Embryonic facial prominence (tissue), 1 donor: ENCODE results near the gene DCD.
"Not testable (repeated sequence)": the region's sequence is repeated elsewhere in the genome, so short reads cannot be mapped to it uniquely, and the experiment has no call there.

Source experiments
- DNase-seq: peaks from one replicate; pipeline ENCODE4 v3.0.0-alpha.2; 2016; ENCODE audit errors: extremely low spot score

The DCD gene, protein sequence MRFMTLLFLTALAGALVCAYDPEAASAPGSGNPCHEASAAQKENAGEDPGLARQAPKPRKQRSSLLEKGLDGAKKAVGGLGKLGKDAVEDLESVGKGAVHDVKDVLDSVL

DNA sequence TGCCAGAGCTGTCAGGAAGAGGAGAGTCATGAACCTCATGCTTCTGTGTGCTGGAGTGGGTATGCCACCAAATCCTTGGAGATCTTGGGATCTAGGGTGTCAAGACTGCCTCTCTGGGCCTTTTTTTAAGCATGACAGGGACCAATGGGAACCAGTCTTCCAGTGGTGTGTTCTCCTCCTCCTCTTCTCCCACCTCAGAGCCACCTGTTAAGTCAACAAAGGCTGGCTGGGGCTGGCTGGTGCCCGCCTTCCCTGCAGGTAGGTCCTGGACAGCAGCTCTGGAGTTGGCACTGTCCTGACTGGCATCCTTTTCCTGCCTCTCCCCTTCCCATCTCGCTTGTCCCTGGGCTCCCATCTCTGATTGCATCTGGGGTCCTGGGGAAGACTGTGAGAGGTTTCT is at the start of gene DCD:
Gene DCD (minus strand): TSS at position 101 of the 400 bp plus-strand sequence. CDS start 62 bp downstream, at position 39.
- DNase-seq, result no peak

DNA sequence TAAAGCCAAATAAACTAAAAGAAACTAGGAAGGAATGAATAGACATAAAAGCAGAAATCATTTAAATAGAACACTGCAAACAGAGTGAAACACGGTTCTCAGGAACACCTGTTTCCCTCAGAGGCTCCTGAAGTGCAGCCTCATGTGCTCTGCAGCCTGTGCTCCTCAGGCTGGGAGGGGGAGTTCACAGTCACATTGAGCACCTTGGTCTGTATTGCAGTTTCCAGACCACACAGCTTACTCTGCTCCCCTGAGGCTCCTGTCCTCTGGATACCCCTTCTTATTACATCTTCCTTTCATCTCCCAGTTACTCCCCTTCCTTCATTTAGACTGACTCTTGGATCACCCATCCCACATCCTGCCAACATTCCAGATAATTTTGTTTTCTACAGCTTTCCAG is 49.7 kb upstream of the DCD start:
- DNase-seq, result no peak

DNA sequence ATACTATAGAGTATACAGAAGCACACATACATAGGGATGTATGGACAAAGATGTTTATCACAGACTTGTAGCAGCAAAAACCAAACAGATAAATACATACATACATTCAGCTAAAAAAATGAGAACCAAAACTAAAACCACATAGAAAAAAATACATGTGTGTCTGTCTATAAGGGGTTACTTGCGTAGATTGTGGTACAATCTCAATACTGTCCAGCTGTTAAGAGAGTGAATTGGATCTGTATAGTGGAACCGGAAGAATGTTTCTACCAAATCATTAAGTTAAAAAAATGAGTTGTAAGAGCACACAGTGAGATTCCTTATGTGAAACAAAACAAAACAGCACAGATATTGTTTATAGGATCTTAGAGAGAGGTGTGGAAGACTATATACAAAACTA is 44.2 kb upstream of the DCD start:
- no peak for DNase-seq

GRCh38 chr12:54689984-54690383 is 41.8 kb upstream of the DCD start:
- no peak for DNase-seq

GRCh38 chr12:54689034-54689372 is 40.8 kb upstream of the DCD start:
- DNase-seq, result no peak

DNA sequence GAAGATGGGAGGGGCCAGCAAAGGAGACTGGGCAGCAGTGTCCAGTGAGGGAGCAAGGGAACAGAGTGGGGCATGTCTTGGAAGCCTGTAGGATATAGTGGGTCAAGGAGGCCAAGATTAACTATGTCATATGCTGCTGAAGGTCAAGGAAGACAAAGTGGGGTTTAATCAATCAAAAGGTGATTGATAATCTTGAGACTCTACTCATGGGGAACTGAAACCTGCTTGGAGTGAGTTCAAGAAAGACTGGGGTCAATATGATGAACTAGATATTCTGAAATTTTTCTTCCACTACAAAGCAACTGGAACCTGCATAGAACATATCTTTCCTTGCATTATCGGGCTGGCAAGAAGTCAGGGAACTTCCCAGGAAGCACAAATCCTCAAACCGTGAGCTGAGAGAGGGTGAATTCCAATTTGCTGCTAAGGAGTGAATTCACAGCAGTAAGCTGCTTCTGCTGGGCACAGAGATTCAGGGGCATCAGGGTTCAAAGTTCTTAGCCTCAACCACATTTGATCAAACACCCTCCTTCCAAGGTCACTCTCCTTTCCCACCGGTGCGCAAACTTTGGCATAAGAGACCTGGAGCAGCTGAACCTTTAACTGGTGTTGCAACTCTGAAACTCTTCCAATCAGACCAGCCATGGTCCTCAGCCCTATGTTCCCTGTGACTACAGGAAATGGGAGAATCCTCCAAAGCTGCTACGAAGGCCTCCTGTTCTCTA is 40.3 kb upstream of the DCD start:
- no peak for DNase-seq

GRCh38 chr12:54684636-54685630 is 36.8 kb upstream of the DCD start:
- DNase-seq, result no peak

- DNase-seq, result no peak
Observed at GRCh38 chr12:54683398-54683797, 35.2 kb upstream of the DCD start.

DNA sequence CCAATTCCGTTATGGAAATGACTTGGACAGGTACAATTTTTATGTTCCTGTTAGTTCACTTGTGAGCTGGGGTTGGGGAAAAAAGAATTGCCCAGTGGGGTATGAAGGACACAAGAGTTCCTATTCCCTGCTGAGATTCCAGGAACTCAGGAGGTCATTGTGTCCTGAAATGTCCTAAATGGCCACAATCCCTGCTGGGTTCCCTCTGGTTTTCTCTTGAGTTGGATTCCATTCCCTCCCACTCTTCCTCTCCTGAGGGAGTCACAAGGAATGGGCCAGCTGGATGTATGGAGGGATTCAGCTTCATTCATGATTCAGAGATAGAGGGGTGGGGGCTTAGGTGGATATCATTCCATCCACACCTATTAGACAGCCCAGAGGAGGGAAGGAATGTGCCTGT is 34.5 kb upstream of the DCD start:
- no peak for DNase-seq

GRCh38 chr12:54680374-54680773 is 32.2 kb upstream of the DCD start:
- no peak for DNase-seq

GRCh38 chr12:54678131-54678530 is 30.0 kb upstream of the DCD start:
- DNase-seq, result no peak

GRCh38 chr12:54667945-54668344 is 19.8 kb upstream of the DCD start:
- no peak for DNase-seq

DNA sequence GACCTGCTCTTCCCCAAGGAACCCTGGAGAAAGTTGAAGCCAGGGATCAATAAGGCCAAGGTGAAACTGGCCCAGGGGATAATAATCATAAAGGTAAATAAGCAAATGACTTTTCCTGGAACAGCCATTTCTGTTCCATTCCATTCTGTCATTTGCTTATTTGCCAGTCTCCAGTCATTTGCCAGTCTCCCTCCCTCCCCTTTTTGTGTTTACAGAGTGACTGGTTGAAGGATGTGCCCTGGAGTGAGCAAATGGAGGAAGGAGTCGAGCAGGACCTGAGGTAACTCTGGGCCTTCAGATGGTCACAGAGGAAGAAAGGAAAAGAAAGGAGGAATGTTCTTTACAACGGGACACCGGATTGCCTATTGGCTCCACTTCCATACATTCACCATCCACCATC is 17.8 kb upstream of the DCD start:
- no peak for DNase-seq

DNA sequence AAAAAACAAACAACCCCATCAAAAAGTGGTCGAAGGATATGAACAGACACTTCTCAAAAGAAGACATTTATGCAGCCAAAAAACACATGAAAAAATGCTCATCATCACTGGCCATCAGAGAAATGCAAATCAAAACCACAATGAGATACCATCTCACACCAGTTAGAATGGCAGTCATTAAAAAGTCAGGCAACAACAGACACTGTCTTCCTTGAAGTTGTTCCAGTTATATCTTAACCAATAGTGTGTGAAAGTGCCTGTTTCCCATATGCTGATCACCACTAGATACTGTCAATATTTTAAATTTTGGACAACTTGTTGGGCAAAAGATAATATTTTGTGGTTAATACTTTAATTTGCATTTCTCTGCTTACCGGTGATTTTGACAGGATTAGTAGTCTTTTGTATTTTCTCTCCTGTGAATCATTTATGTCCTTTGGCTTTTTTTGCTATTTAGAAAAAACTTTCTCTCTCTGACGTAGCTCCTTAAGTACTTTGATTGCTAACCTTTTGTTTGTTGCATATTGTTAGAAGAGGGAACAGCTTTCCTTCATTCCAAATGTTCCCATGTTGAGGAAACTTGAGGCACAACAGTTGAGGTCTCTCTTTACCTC is 17.0 kb upstream of the DCD start:
- not testable (repeated sequence) for DNase-seq

DNA sequence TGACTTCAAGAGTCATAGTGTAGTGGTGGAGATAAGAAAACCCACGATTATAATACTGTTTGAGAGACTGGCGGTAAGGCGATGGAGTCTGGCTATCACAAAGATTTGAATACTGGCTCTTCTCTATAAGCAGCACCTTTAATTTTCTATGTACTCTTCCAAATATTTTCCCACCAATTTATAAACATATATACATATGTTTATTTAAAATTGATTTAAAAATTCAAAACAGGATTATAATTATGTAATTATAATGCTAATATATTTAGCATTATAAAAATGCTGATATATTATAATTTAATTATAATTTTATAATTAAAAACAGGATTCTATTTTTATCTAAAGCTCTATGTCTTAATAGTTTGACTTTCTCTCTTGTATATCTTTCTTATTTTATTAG is 15.4 kb upstream of the DCD start:
- DNase-seq, result no peak

DNA sequence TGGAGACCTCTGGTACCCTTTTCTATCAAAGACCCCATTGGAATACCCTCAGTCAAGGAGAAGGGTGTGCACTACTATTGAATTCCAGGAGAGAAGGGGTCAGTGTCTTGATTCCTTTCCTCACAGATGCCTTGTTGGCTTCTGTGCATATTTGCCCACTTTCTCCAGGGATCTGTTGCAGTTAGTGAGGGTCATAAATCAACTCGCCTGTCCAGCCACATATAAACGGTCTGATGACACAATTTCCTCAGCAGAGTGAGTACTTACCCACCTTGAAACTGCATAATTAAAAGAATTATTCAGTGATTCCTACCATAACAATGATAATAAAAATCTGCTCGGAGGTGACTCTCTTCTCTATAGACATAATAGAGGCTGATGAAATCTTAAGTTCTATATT is 13.9 kb upstream of the DCD start:
- DNase-seq, result no peak

DNA sequence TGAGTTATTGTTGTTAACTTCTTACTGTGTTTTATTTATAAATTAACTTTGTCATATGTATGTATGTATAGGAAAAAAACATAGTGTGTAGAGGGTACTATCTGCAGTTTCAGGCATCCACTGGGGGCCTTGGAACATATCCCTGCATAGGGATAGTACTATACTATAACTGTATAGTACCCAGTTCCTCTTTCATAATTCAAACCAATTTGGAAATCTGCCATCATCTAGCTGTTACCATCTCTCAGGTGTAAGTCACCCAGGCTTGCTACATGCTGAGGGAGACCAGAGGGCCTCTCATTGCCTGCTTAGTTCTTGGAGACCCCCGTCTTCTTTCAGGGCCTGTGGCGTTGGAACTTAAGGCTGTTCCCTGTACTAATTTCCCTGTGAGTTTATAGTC is 12.9 kb upstream of the DCD start:
- DNase-seq, result no peak

DNA sequence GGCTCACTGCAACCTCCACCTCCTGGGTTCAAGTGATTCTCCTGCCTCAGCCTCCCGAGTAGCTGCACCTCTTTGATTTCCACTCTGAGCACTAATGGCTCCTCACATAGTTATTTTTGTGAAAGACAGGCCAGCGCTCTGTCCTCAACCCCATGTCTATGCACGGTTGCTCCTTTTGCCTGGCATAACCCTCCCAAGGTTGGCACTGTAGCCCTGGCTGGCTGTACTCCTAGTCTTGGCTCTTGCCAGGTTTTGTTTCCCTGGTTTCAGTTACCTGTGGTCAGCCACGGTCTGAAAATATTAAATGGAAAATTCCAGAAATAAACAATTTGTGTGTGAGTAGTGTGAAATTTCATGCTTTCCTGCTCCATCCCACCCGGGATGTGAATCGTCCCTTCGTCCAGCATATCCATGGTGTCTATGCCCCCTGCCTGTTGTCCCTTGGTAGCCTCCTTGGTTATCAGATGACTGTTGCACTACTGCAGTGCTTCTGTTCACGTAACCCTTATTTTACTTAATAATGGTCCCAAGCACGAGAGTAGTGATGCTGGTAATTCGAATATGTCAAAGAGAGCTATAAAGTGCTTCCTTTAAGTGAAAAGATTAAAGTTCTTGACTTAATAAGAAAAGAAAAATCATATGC is 12.3 kb upstream of the DCD start:
- DNase-seq, result no peak

DNA sequence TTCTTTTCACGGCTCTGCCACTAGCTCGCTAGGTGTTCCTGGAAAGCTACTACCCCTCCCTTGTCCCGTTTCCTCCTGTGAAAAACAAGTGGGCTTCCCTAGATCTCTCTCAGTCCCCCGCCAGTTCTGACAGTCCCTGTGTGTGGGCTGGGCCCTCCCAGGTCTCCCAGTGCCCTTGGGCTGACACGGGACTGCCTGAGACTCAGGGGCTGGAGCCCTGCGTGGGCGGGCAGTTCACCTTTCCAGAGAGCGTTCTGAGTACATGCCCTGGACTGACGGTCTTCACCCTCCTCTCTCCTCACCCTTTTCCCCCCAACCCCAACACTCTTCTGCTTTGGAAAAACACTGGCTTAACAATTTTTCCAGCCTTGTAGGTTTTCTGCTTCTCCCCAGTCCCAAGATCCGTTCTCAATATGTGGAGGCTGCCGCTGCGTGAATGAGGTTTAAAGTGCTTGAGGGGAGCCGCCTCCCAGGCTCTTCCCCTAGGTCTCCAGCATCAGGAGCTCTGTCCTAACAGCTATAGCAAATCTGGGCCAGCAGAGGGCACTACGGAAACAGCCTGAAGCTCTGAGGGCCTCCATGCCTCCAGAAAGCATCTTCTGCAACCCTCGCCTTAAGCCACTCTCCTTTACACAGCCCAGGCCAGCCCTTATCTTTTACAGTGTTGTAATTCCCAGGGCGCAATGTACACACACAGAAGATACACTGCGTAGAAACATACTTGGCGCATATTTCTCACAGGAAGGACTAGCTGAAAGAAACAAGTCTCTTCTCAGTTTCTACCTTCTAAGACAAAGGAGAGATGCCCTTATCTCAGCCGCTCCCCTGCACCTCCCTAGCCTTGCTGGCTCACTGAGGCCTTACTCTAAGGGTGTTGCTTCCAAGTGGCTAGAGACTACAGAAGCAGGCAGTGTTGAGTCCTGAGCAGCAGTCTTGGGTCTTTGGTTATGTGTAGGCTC is 10.4 kb upstream of the DCD start:
- DNase-seq, result no peak

- no peak for DNase-seq
Observed at GRCh38 chr12:54657105-54657607, 9.0 kb upstream of the DCD start.

DNA sequence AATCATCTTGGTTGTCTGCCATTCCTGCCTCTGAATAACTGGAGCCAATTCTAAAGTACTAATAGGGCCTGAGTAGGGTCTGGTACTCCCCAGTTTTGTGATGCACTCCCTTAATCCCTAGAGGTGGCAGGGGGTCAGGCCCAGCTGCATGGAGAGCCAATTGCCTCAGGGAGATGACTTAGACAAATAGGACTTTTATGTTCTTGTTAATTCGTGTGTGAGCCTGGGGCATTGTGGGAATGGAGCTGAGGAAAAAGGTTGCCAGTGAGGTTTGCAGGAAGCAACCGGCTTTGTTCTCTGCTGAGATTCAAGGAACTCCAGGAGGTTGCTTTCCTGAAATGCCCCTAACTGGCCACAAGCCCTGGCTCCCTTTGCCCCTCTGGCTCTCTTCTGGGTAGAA is 6.8 kb upstream of the DCD start:
- no peak for DNase-seq
